ENCODE measurements around the gene IRF2BP1.

- TF ChIP-seq, protein P1, sequence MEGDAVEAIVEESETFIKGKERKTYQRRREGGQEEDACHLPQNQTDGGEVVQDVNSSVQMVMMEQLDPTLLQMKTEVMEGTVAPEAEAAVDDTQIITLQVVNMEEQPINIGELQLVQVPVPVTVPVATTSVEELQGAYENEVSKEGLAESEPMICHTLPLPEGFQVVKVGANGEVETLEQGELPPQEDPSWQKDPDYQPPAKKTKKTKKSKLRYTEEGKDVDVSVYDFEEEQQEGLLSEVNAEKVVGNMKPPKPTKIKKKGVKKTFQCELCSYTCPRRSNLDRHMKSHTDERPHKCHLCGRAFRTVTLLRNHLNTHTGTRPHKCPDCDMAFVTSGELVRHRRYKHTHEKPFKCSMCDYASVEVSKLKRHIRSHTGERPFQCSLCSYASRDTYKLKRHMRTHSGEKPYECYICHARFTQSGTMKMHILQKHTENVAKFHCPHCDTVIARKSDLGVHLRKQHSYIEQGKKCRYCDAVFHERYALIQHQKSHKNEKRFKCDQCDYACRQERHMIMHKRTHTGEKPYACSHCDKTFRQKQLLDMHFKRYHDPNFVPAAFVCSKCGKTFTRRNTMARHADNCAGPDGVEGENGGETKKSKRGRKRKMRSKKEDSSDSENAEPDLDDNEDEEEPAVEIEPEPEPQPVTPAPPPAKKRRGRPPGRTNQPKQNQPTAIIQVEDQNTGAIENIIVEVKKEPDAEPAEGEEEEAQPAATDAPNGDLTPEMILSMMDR (IDR thresholded peaks at IDR 0.05): no peak
- TF ChIP-seq POLR2A (IDR thresholded peaks at IDR 0.05): no peak
These were observed 4.6 kb downstream of the IRF2BP1 start for GRCh38 chr19:45881082-45881908.
